Uterus (tissue), 2 donors: ENCODE data around the gene ERC2.

Source experiments
- CTCF ChIP-seq, 4 experiments: fragments of 200-600 bp in 2 of 4; fragments of 450-650 bp in 2 of 4; sonication (generic) in 2 of 4; IDR thresholded peaks; one replicate each; pipeline ENCODE4 v1.5.1; 2016 to 2019; ENCODE audit warnings: antibody characterized with exemption in 4 of 4, mild to moderate bottlenecking in 2 of 4, moderate library complexity in 1 of 4
- POLR2A ChIP-seq, 2 donors: fragments of 450-650 bp; IDR thresholded peaks; one replicate each; pipeline ENCODE4 v1.6.1; 2016; ENCODE audit warnings: antibody characterized with exemption in 2 of 2, mild to moderate bottlenecking in 1 of 2, moderate library complexity in 1 of 2

- TF ChIP-seq CTCF (IDR thresholded peaks at IDR 0.05) (no peak), POLR2A (IDR thresholded peaks at IDR 0.05) (no peak)
Observed at GRCh38 chr3:56321383-56321782, 146.9 kb downstream of the ERC2 start.
